Right hindlimb (tissue), 1 donor: Measurements from ENCODE around the gene SLC25A18.
"Not testable (repeated sequence)": the region's sequence is repeated elsewhere in the genome, so short reads cannot be mapped to it uniquely, and the experiment has no call there.

ENCODE experiments used
- DNase-seq: peaks from one replicate; pipeline ENCODE4 v3.0.0-alpha.2; 2018

SLC25A18 gene

GRCh38 chr22:17562906-17563870, at the start of gene SLC25A18:
SLC25A18 (plus strand) TSS chr22:17563498; CDS start chr22:17579945, 16,447 bp downstream.
- DNase-seq = peak; percentile 48

GRCh38 chr22:17513612-17514011, 49.7 kb upstream of the SLC25A18 start:
- no peak for DNase-seq

GRCh38 chr22:17514084-17514483, 49.2 kb upstream of the SLC25A18 start:
- DNase-seq = no peak

GRCh38 chr22:17518406-17518805, 44.9 kb upstream of the SLC25A18 start:
- DNase-seq = no peak

- not testable (repeated sequence) for DNase-seq
Measured at GRCh38 chr22:17521971-17522370, 41.3 kb upstream of the SLC25A18 start.

GRCh38 chr22:17523925-17524324, 39.4 kb upstream of the SLC25A18 start:
- no peak for DNase-seq

- peak; percentile 74 for DNase-seq
Measured at GRCh38 chr22:17536269-17536668, 27.0 kb upstream of the SLC25A18 start.

- DNase-seq = no peak
Measured at GRCh38 chr22:17537155-17537554, 26.1 kb upstream of the SLC25A18 start.

GRCh38 chr22:17540481-17540880, 22.8 kb upstream of the SLC25A18 start:
- DNase-seq = no peak

- no peak for DNase-seq
Measured at GRCh38 chr22:17541476-17541875, 21.8 kb upstream of the SLC25A18 start.

- no peak for DNase-seq
Measured at GRCh38 chr22:17542452-17542851, 20.8 kb upstream of the SLC25A18 start.

- no peak for DNase-seq
Measured at GRCh38 chr22:17548010-17548755, 15.1 kb upstream of the SLC25A18 start.

GRCh38 chr22:17548756-17549035, 14.6 kb upstream of the SLC25A18 start:
- no peak for DNase-seq

- no peak for DNase-seq
Measured at GRCh38 chr22:17549183-17549582, 14.1 kb upstream of the SLC25A18 start.

- no peak for DNase-seq
Measured at GRCh38 chr22:17549655-17550054, 13.6 kb upstream of the SLC25A18 start.

- no peak for DNase-seq
Measured at GRCh38 chr22:17552737-17553136, 10.6 kb upstream of the SLC25A18 start.

GRCh38 chr22:17554814-17555213, 8.5 kb upstream of the SLC25A18 start:
- no peak for DNase-seq

GRCh38 chr22:17559188-17559587, 4.1 kb upstream of the SLC25A18 start:
- no peak for DNase-seq

- peak; percentile 57 for DNase-seq
Measured at GRCh38 chr22:17563936-17564391, 666 bp downstream of the SLC25A18 start.

- not testable (repeated sequence) for DNase-seq
Measured at GRCh38 chr22:17566016-17566687, 2.9 kb downstream of the SLC25A18 start.

- DNase-seq = no peak
Measured at GRCh38 chr22:17566776-17567175, 3.5 kb downstream of the SLC25A18 start.

GRCh38 chr22:17569971-17570511, 6.7 kb downstream of the SLC25A18 start:
- peak; percentile 45 for DNase-seq
